Posterior vena cava (tissue), 2 donors: ENCODE measurements around the gene LMX1B. TPM values are rescaled to one million over a fixed set of nuclear protein-coding genes. Genes with fewer than 3 reads are reported as not detected.
A peak's percentile ranks its signal among the peaks of the same experiment; 100 is the strongest.
"Not testable (repeated sequence)": the region's sequence is repeated elsewhere in the genome, so short reads cannot be mapped to it uniquely, and the experiment has no call there.

ENCODE experiments used
- DNase-seq: peaks from one replicate; pipeline ENCODE4 v3.0.0-alpha.2; 2020; ENCODE audit warnings: low spot score
- intact Hi-C, 2 donors: fragments of 100-400 bp; cut with DNase I; formaldehyde crosslinking; loops; one replicate each; pipeline versions ENCODE4 v1.14.1 to v1.14.2; 2022 to 2023
- total RNA-seq, 2 donors: library from RNA; stranded (reverse); fragmentation: NEBNext Ultra II Directional; extraction: Animal tissue kit (Norgen Biotek cat#: 25700); gene quantifications; one replicate each; pipeline ENCODE4 v1.2.1, GENCODE V29; 2021
- donor health status: DM: yes; HTN: yes; CAD: no.
- donor health status: DM: yes; HTN: yes; CAD: no.

LMX1B gene
- total RNA-seq, 2 donors from 2014 or later, result 1.4 to 1.6 TPM

- DNase-seq, result peak; percentile 58
- intact Hi-C loops, result loop anchor here in 1 of 2 donors (5.0 kb wide), 1 partner anchor 76 kb away; no protein-coding TSS in a partner anchor
Observed at GRCh38 chr9:126700903-126701812, 87.4 kb downstream of the LMX1B start.

DNA sequence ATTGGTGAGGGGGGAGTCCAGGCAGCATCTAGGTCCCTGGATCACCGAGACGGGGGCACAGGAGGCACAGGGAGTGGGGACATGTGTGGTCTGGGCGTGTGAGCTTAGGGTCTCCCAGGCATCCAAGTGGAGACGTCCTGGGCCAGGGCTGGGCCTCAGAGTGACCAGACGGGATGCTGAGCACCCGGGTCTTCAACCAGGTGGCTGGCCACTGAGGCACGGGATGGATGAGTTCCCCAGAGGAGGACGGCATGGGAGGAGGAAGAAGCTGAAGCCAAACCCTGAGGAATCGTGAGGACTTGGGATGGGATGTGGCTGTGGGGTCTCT is 88.0 kb downstream of the LMX1B start:
- peak; percentile 50 for DNase-seq
- intact Hi-C loops, result loop anchor here in 1 of 2 donors (5.0 kb wide), 1 partner anchor 76 kb away; no protein-coding TSS in a partner anchor

DNA sequence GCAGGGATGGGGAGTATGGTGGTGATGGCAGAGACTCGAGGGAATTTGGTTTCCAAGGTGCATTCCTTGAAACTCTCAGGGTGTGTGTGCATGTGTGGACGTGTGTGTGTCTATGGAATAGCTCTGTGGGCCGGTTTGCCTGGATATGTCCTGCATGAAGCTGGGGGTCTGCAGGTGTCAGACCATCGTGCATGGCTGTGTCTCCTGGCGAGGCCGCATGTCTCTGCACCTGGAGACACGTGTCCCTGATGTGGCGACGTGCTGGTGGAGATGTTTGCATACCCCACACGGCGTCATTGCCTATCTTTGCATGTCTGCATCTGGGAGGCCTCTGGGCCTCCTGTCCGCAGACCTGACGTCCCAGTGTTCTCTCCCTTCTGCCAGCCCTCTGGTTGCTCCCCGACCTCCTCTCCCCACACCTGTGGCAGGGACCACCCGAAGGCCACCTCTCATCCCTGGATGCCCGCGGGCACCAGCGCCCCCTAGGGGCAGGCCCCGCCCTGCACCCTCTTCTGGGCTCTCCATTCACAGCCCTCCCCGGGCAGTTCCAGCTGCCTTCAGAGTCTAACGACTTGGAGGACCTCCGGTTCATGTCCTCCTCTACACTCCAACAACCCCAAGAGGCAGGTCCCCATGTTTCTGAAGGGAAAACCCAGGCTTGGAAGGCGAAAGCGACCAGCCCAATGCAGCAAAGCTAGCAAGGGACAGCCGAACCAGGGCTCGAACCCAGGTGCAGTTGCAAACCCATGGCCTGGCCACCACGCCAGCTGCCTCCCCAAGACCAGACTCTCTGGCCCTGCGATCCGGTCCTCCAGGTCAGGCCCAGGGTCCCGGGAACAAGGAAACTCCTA is 88.6 kb downstream of the LMX1B start:
- DNase-seq, result peak; percentile 78
- intact Hi-C loops, result loop anchor here in 1 of 2 donors (5.0 kb wide), 1 partner anchor 75 kb away; no protein-coding TSS in a partner anchor

DNA sequence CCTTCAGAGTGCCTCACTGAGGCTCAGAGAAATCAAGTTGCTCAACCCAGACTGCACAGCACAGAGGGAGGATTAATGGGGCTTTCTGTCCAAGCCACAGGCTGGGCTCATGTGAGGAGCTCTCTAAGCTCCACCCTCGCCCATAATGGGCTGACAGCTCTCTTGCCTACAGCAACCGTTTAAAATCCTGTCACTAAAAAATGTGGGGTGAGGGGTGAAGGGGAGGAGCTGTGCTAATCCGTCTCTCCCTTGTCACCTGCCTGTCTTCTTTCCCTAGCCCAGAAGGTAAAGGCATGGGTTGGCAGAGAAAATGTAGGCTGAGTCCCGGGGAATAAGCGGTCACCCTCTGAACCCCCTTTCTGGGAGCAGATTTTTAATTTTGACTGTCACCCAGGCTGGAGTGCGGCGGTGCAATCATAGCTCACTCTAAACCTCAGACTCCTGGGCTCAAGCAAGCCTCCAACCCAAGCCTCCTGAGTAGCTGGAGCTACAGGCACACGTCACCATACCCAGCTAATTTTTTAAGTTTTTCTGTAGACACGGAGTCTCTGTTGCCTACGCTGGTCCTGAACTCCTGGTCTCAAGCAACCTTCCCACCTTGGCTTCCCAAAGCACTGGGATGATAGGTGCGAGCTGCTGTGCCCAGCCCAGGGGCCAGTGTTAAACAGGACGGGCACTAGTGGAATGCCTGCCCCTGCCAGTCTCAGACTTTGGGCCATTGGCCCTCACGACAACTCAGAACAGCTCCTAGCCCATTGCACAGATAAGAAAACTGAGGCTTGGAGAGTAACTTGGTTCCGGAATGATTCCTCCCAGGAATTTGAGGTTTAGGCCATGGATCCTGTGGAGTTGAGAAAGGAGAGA is 89.5 kb downstream of the LMX1B start:
- DNase-seq, result peak; percentile 62

DNA sequence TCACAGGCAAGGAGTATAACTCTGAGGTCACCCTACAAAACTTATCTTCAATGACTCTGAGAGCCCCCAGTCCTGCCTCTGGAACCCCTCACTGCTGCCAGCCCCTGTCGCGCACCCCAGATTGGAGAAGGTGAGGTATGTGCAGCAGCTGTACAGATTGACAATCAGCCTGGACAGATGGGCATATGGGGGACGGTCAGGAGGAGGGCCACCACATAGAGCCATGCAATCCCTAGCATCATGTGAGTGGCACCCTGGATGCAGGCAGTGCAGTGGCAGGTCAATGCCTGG is 90.1 kb downstream of the LMX1B start:
- intact Hi-C loops, result loop anchor here in 1 of 2 donors (5.0 kb wide), 1 partner anchor 73 kb away; no protein-coding TSS in a partner anchor
- no peak for DNase-seq

More for the DNA sequence above, 89.5 kb downstream of the LMX1B start:
- intact Hi-C loops, result loop anchor here in 1 of 2 donors (5.0 kb wide), 1 partner anchor 74 kb away; no protein-coding TSS in a partner anchor

DNA sequence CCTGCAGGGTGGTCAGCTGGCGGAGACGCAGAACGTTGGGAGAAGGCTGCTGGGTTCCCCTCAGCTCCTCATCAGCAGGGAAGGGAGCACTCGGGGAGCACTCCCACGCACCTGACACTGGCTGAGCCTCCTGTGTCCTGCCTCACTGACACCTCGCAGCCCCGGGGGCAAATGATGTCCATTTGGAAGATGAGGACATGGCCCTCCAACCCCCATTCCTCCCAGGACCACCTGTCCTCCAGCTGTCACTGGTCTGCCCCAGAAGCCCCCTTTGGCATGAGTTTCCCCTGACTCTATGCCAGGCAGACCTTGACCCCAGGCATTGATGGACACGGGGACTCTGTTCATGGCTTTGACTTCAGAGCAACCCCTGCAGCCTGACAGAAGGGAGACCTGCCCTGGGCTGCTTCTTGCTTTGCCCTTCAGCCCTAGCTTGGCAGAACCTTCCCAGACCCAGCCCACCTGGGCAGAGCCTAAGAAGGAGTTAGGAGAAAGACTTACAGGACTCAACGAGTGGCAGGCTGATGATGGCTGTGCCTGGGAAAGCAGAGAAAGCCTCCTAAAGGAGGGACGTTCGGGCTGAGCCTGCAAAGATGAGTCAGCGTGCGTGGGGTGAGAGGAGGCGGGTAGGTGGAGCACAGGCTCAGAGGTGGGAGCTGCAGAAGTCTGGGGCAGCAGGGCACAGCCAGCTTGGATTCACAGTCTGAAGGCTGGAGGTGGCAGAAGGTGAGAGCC is 90.6 kb downstream of the LMX1B start:
- intact Hi-C loops, result loop anchor here in 1 of 2 donors (5.0 kb wide), 1 partner anchor 73 kb away; no protein-coding TSS in a partner anchor
- peak; percentile 72 for DNase-seq

GRCh38 chr9:126704892-126705766 is 91.4 kb downstream of the LMX1B start:
- peak; percentile 93 for DNase-seq
- intact Hi-C loops, result loop anchor here in 1 of 2 donors (5.0 kb wide), 1 partner anchor 72 kb away; no protein-coding TSS in a partner anchor

DNA sequence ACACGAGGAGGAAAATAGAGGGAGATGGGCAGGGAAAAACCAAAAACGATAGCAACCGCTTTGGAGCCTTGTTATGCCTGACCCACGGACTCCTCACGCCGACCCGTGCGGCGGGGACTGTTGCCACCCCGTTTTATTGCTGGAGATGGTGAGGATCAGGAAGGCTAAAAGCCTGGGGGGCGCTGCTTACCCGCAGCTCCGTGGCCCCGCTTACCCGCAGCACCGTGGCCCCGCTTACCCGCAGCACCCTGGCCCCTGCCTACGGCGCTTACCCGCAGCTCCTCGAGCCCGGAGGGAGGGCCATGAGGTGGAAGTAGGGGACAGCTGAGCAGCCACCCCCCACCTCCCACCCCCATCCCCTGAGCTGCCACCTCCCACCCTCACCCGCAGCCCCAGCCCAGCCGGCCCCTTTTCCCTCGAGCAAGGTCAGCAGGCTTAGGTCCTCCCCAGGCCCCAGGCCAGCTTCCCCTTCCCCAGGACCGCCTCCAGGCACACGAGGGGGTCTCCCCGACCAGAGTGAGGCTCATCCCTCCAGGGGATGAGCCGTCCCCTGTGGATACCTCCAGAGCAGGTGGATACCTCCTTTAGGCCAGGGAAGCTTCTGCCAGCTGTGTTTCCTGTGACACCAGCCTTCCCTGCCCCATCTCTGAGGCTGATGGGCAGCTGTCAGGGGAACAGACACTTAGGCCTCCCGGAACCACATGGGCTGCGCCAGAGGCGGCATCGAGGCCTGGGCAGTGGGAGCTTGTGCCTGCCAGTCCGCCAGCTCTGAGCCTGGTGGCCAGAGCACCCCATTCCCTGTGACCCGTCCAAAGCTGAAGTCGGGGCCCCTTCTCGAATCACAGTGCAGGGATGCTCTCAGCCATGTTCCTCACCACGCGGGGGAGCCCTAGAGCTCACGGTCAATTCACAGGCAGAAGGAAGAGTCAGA is 92.3 kb downstream of the LMX1B start:
- DNase-seq, result peak; percentile 85
- intact Hi-C loops, result loop anchor here in 1 of 2 donors (2.0 kb wide), 1 partner anchor 75 kb away; no protein-coding TSS in a partner anchor

DNA sequence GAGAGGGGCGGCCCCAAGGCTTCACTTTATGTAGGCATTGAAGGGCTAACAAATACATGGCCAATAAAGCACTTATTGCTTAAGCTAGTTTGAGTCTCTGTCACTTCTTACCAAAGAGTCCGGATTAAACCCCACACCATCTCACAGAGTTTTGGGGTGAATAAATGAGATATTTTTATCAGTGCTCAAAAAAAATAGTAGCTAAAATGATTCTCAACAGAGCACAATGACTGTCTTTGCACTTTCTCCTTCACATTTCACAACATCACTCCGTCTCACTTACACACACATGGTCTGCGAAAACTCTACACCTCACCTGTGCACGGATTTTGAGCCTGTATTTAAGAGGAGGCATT is 92.9 kb downstream of the LMX1B start:
- intact Hi-C loops, result loop anchor here in 1 of 2 donors (2.0 kb wide), 1 partner anchor 74 kb away; no protein-coding TSS in a partner anchor
- DNase-seq, result no peak

GRCh38 chr9:126707083-126707482 is 93.4 kb downstream of the LMX1B start:
- DNase-seq, result peak; percentile 9
- intact Hi-C loops, result loop anchor here in 1 of 2 donors (2.0 kb wide), 1 partner anchor 74 kb away; no protein-coding TSS in a partner anchor

DNA sequence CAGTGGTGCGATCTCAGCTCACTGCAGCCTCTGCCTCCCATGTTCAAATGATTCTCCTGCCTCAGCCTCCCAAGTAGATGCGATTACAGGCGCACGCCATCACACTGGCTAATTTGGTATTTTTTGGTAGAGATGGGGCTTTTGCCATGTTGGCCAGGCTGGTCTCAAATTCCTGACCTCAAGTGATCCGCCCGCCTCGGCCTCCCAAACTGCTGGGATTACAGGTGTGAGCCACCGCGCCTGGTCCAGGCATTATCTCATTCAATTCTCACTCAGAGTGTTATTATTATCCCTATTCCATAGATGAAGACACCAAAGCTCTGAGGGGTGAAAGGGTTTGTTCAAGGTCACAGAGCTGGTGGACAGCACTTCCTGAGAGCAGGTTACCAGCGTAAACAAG is 94.0 kb downstream of the LMX1B start:
- intact Hi-C loops, result loop anchor here in 1 of 2 donors (2.0 kb wide), 1 partner anchor 73 kb away; no protein-coding TSS in a partner anchor
- not testable (repeated sequence) for DNase-seq

DNA sequence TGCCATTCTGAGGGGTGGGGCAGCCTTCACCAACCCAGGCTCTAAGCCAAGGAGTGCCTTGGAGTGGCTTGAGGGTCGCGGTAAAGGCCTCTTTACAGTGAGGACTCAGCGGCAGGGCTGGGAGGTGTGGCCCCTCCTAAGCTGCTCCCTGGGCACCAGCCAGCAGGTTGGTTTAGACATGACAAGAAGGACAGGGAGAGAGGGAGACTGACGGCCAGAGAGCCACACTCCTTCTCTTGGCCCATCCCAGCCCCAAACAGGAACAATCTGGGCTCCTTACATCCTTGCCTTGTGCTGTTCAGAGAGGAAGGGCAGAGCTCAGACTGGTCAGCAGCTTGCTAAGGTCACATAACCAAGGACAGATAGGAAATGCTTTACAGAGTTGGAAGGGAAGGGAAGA is 94.5 kb downstream of the LMX1B start:
- peak; percentile 68 for DNase-seq
- intact Hi-C loops, result no loop called here

DNA sequence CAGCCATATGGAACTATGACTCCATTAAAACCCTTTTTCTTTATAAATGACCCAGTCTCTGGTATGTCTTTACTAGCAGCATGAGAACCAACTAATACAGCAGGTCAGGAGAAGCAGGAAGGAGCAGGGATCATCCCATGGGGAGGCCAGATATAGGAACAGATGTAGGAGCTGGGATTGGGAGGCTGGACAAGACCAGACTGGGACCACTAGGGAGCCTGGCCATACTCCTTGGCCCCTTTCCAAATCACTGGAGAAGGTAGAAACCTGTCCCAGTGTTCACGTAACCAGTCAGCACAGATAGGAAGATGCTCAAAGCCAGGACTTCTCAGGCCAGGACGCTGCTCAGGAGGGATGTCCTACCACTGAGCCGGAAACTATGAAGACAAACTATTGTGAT is 95.5 kb downstream of the LMX1B start:
- intact Hi-C loops, result no loop called here
- no peak for DNase-seq

DNA sequence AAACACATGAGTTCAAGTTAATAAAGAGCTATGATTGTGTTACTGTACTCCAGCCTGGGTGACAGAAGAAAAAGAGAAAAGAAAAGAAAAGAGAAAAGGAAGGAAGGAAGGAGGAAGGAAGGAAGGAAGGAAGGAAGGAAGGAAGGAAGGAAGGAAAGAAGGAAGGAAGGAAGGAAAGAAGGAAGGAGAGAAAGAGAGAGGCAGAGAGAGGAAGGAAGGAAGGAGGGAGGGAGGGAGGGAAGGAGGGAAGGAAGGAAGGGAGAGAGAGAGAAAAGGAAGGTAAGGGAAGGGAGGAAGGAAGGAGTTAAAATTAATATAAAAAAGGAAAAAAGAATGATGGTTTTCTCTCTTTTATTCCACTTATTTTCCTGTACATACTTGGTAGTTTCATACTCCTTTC is 101.7 kb downstream of the LMX1B start:
- DNase-seq, result no peak
- intact Hi-C loops, result no loop called here

GRCh38 chr9:126717441-126717840 is 103.7 kb downstream of the LMX1B start:
- intact Hi-C loops, DNase-seq: not testable (repeated sequence)

DNA sequence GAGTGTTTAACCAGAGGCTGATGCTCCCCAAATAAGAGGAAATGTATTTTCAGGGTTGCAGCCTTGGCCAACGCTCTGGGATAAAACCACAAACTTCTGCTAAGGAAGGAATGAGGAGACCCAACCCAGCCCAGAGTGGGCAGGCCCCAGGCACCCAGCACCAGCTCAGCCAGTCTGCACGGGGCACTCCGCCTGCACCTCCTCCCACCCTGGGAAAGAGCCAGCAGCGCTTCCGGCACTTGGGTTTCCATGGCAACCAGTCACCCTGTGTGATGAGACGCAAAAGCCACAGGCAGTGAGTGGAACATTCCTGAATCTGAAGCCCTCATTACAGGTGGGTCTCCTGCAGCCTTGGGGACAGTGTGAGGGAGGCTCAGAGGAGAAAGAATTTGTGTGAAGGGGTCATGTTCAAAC is 105.9 kb downstream of the LMX1B start:
- intact Hi-C loops, result no loop called here
- DNase-seq, result peak; percentile 94
